Measurements from ENCODE around the gene MAZ. TPM values are rescaled to one million over a fixed set of nuclear protein-coding genes. Genes with fewer than 3 reads are reported as not detected.

Gene MAZ
- total RNA-seq, 1 donor from 2014 or later: 247 TPM

DNA sequence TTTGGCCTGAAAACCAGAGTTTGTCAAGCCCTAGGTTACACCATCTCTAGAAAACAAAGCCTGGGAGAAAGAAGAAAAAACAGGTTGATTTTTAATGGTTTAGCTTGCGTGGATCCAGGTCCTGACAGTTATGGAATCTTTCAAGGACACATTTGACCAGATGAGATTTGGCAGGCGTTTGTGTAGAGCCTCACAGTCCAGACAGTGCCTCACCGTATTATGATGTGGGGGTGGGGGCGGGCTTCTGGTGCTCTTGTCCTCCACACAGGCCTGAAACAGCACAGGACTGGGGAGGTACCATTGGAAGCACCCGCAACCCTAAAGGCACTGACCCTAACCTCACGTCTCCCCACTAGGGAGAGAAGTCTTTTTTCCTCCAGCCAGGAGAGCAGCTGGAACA, 33.5 kb downstream of the MAZ start:
- no peak overlapping the region for H3K9ac ChIP-seq (ENCODE audit: low read length)
- no peak for FAIRE-seq
- Mint-ChIP-seq H3K4me3 (ENCODE audit: unreplicated experiment) (no peak overlapping the region), H3K4me1 (ENCODE audit: low read depth, unreplicated experiment) (peaks cover 4% of the 10 kb centered on the region), H3K36me3 (ENCODE audit: low read depth, unreplicated experiment) (peaks cover 18% of the 10 kb centered on the region), H3K27ac (ENCODE audit: unreplicated experiment) (no peak overlapping the region), H3K27me3 (ENCODE audit: low read depth, unreplicated experiment) (peaks cover 1% of the 10 kb centered on the region), H3K9me3 (ENCODE audit: unreplicated experiment) (no peaks in the 10 kb centered on the region)
- no peaks in the 10 kb centered on the region for H3K9me3 ChIP-seq (ENCODE audit: insufficient read depth, low read depth, low read length)
- no peak overlapping the region for H2AFZ ChIP-seq (ENCODE audit: low read depth, low read length)
- H3K36me3 ChIP-seq (ENCODE audit: insufficient read depth, low read length): peaks cover 23% of the 10 kb centered on the region
- TF ChIP-seq, protein P1, sequence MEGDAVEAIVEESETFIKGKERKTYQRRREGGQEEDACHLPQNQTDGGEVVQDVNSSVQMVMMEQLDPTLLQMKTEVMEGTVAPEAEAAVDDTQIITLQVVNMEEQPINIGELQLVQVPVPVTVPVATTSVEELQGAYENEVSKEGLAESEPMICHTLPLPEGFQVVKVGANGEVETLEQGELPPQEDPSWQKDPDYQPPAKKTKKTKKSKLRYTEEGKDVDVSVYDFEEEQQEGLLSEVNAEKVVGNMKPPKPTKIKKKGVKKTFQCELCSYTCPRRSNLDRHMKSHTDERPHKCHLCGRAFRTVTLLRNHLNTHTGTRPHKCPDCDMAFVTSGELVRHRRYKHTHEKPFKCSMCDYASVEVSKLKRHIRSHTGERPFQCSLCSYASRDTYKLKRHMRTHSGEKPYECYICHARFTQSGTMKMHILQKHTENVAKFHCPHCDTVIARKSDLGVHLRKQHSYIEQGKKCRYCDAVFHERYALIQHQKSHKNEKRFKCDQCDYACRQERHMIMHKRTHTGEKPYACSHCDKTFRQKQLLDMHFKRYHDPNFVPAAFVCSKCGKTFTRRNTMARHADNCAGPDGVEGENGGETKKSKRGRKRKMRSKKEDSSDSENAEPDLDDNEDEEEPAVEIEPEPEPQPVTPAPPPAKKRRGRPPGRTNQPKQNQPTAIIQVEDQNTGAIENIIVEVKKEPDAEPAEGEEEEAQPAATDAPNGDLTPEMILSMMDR (IDR thresholded peaks at IDR 0.05; ENCODE audit: insufficient read depth, low read depth, low read length): no peak
- no peak for TF ChIP-seq EZH2 (IDR thresholded peaks at IDR 0.05; ENCODE audit: insufficient read depth, low read length)
- DNase-seq (ENCODE audit: low read depth): no peak
- no peaks in the 10 kb centered on the region for H3K27me3 ChIP-seq (ENCODE audit: insufficient read depth, low read length)
- no peak overlapping the region for H3K4me3 ChIP-seq (ENCODE audit: insufficient read depth, low read depth, low read length)
- no peaks in the 10 kb centered on the region for H3K4me1 ChIP-seq (ENCODE audit: insufficient read depth, low read length)
- peaks cover 8% of the 10 kb centered on the region for H4K20me1 ChIP-seq (ENCODE audit: insufficient read depth, low read length)
- no peak overlapping the region for H3K4me2 ChIP-seq (ENCODE audit: low read length)
- H3K79me2 ChIP-seq (ENCODE audit: insufficient read depth, low read length): no peaks in the 10 kb centered on the region
- H3K27ac ChIP-seq (ENCODE audit: low read depth, low read length): no peak overlapping the region

DNA sequence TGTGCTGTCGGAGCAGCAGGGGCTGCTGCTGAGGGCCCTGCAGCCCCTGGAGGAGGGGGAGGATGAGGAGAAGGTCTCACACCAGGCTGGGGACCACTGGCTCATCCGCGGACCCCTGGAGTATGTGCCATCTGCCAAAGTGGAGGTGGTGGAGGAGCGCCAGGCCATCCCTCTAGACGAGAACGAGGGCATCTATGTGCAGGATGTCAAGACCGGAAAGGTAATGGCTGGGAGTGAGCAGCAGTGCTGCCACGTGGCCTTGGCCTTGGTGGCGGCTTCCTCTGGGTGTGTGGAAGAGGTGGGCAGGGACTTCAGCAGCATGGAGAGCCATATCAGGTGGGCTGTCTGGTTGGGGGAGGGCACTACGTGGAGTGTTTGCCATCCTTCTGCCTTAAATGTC, 33.9 kb downstream of the MAZ start:
- Histone ChIP-seq H3K27ac (ENCODE audit: low read depth, low read length) (no peak overlapping the region), H3K79me2 (ENCODE audit: insufficient read depth, low read length) (no peaks in the 10 kb centered on the region), H3K27me3 (ENCODE audit: insufficient read depth, low read length) (no peaks in the 10 kb centered on the region), H3K4me1 (ENCODE audit: insufficient read depth, low read length) (no peaks in the 10 kb centered on the region), H3K9ac (ENCODE audit: low read length) (no peak overlapping the region), H3K4me3 (ENCODE audit: insufficient read depth, low read depth, low read length) (no peak overlapping the region), H3K36me3 (ENCODE audit: insufficient read depth, low read length) (peaks cover 23% of the 10 kb centered on the region), H4K20me1 (ENCODE audit: insufficient read depth, low read length) (peaks cover 8% of the 10 kb centered on the region), H2AFZ (ENCODE audit: low read depth, low read length) (no peak overlapping the region), H3K4me2 (ENCODE audit: low read length) (no peak overlapping the region), H3K9me3 (ENCODE audit: insufficient read depth, low read depth, low read length) (no peaks in the 10 kb centered on the region)
- peaks cover 1% of the 10 kb centered on the region for H3K27me3 Mint-ChIP-seq (ENCODE audit: low read depth, unreplicated experiment)
- DNase-seq (ENCODE audit: low read depth) (no peak), FAIRE-seq (no peak)
- H3K9me3 Mint-ChIP-seq (ENCODE audit: unreplicated experiment): no peaks in the 10 kb centered on the region
- peaks cover 4% of the 10 kb centered on the region for H3K4me1 Mint-ChIP-seq (ENCODE audit: low read depth, unreplicated experiment)
- peaks cover 18% of the 10 kb centered on the region for H3K36me3 Mint-ChIP-seq (ENCODE audit: low read depth, unreplicated experiment)
- TF ChIP-seq, protein P1 (IDR thresholded peaks at IDR 0.05; ENCODE audit: insufficient read depth, low read depth, low read length): no peak
- H3K27ac Mint-ChIP-seq (ENCODE audit: unreplicated experiment): no peak overlapping the region
- H3K4me3 Mint-ChIP-seq (ENCODE audit: unreplicated experiment): no peak overlapping the region

DNA sequence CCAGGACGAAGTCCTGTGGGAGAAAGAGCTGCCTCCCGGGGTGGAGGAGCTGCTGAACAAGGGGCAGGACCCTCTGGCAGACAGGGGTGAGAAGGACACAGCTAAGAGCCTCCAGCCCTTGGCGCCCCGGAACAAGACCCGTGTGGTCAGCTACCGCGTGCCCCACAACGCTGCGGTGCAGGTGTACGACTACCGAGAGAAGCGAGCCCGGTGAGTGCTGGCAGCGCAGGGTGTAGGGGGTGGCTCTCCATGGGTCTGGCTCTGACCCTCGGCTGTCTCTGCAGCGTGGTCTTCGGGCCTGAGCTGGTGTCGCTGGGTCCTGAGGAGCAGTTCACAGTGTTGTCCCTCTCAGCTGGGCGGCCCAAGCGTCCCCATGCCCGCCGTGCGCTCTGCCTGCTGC, 35.3 kb downstream of the MAZ start:
- Histone ChIP-seq H3K27me3 (ENCODE audit: insufficient read depth, low read length) (no peaks in the 10 kb centered on the region), H3K9me3 (ENCODE audit: insufficient read depth, low read depth, low read length) (no peaks in the 10 kb centered on the region), H4K20me1 (ENCODE audit: insufficient read depth, low read length) (peaks cover 8% of the 10 kb centered on the region), H3K4me2 (ENCODE audit: low read length) (no peak overlapping the region), H3K36me3 (ENCODE audit: insufficient read depth, low read length) (peaks cover 31% of the 10 kb centered on the region), H3K9ac (ENCODE audit: low read length) (no peak overlapping the region), H3K27ac (ENCODE audit: low read depth, low read length) (no peak overlapping the region), H2AFZ (ENCODE audit: low read depth, low read length) (no peak overlapping the region), H3K4me3 (ENCODE audit: insufficient read depth, low read depth, low read length) (no peak overlapping the region), H3K4me1 (ENCODE audit: insufficient read depth, low read length) (no peaks in the 10 kb centered on the region), H3K79me2 (ENCODE audit: insufficient read depth, low read length) (no peaks in the 10 kb centered on the region)
- Mint-ChIP-seq H3K4me3 (ENCODE audit: unreplicated experiment) (no peak overlapping the region), H3K36me3 (ENCODE audit: low read depth, unreplicated experiment) (peaks cover 14% of the 10 kb centered on the region), H3K27ac (ENCODE audit: unreplicated experiment) (no peak overlapping the region), H3K9me3 (ENCODE audit: unreplicated experiment) (no peaks in the 10 kb centered on the region), H3K4me1 (ENCODE audit: low read depth, unreplicated experiment) (peaks cover 4% of the 10 kb centered on the region), H3K27me3 (ENCODE audit: low read depth, unreplicated experiment) (peaks cover 3% of the 10 kb centered on the region)
- FAIRE-seq (no peak), DNase-seq (ENCODE audit: low read depth) (no peak)
- TF ChIP-seq, protein P1 (IDR thresholded peaks at IDR 0.05; ENCODE audit: insufficient read depth, low read depth, low read length): no peak
- TF ChIP-seq EZH2 (IDR thresholded peaks at IDR 0.05; ENCODE audit: insufficient read depth, low read length): no peak

Data from astrocyte (in vitro differentiated cells and primary cell).